ENCODE measurements around the gene SYNE1. TPM values are rescaled to one million over a fixed set of nuclear protein-coding genes. Genes with fewer than 3 reads are reported as not detected.

Gene SYNE1
- total RNA-seq, 1 donor from 2014 or later = 12.7 TPM

DNA sequence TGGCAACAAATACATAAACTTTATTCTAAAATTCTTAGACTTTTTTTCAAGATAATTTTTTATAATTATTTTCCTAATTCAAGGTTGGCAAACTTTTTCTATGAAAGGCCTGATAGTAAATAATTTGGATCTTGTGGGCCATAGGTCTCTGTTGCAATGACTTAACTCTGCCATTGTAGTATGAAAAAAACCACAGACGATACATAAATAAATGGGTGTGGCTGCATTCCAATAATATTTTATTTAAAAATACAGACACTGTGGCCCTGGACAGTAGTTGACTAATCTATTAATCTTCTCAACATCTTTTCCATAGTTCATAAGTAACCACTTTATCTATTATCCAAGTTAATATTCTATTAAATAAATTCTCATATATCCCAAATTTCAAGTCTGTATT, 281.1 kb downstream of the SYNE1 start:
- no peaks in the 10 kb centered on the region for H3K36me3 Mint-ChIP-seq (ENCODE audit: low read depth, unreplicated experiment)
- H3K27me3 Mint-ChIP-seq (ENCODE audit: unreplicated experiment) = peaks cover 1% of the 10 kb centered on the region
- no peak for TF ChIP-seq CTCF (IDR thresholded peaks at IDR 0.05; ENCODE audit: unreplicated experiment)
- H3K4me1 Mint-ChIP-seq (ENCODE audit: unreplicated experiment) = no peaks in the 10 kb centered on the region
- DNase-seq (ENCODE audit: low spot score) = no peak
- no peaks in the 10 kb centered on the region for H3K9me3 Mint-ChIP-seq (ENCODE audit: unreplicated experiment)
- no peak overlapping the region for H3K27ac Mint-ChIP-seq (ENCODE audit: unreplicated experiment)
- no peak overlapping the region for H3K4me3 Mint-ChIP-seq (ENCODE audit: unreplicated experiment)

GRCh38 chr6:152355166-152355565, 282.0 kb downstream of the SYNE1 start:
- H3K4me3 Mint-ChIP-seq (ENCODE audit: unreplicated experiment) = no peak overlapping the region
- peaks cover 1% of the 10 kb centered on the region for H3K27me3 Mint-ChIP-seq (ENCODE audit: unreplicated experiment)
- H3K9me3 Mint-ChIP-seq (ENCODE audit: unreplicated experiment) = no peaks in the 10 kb centered on the region

DNA sequence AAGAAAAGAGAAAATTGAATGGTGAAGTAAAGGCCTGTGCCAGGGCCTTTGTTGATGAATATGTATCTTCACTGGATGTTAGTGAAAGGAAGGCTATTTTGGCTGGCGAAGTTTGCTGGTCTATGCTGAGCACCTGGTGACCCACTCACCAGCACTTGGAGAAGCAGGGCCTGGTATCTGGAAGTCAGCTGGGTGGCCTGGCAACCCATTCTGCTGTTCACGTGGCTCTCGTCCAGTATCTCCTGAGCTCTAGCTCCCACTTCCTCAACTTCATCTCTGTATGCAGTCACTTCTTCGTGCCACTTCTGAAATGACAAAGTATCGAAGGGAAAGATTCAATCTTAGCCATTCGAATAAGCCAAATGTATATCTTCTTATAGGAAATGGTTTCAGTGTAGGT, 283.7 kb downstream of the SYNE1 start:
- H3K9me3 Mint-ChIP-seq (ENCODE audit: unreplicated experiment) = no peaks in the 10 kb centered on the region
- no peak for DNase-seq (ENCODE audit: low spot score)
- H3K27me3 Mint-ChIP-seq (ENCODE audit: unreplicated experiment) = peaks cover 4% of the 10 kb centered on the region
- TF ChIP-seq CTCF (IDR thresholded peaks at IDR 0.05; ENCODE audit: unreplicated experiment) = no peak
- no peaks in the 10 kb centered on the region for H3K36me3 Mint-ChIP-seq (ENCODE audit: low read depth, unreplicated experiment)
- no peaks in the 10 kb centered on the region for H3K4me1 Mint-ChIP-seq (ENCODE audit: unreplicated experiment)
- no peak overlapping the region for H3K27ac Mint-ChIP-seq (ENCODE audit: unreplicated experiment)
- H3K4me3 Mint-ChIP-seq (ENCODE audit: unreplicated experiment) = no peak overlapping the region

More at GRCh38 chr6:152355166-152355565, 282.0 kb downstream of the SYNE1 start:
- TF ChIP-seq CTCF (IDR thresholded peaks at IDR 0.05; ENCODE audit: unreplicated experiment) = no peak
- no peaks in the 10 kb centered on the region for H3K36me3 Mint-ChIP-seq (ENCODE audit: low read depth, unreplicated experiment)
- H3K4me1 Mint-ChIP-seq (ENCODE audit: unreplicated experiment) = no peaks in the 10 kb centered on the region
- H3K27ac Mint-ChIP-seq (ENCODE audit: unreplicated experiment) = no peak overlapping the region
- DNase-seq (ENCODE audit: low spot score) = no peak

DNA sequence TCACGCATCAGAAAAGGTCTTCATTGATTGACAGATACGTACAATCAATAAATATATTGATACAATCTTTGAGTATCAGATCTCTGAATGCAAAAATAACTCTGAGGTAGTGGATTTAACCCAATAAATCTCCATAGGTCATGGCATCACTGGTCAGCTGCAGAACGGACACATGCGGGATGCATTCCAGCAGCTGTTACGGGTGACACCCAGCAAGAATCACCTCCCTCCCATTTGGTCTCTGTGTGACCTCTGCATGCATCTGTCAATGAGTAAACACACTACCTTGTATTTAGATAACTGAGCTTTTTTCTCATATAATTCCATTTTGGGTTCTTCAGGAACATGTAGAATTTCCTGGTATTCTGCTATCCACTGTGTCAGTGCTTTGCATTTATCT, 285.4 kb downstream of the SYNE1 start:
- Mint-ChIP-seq H3K4me1 (ENCODE audit: unreplicated experiment) (no peaks in the 10 kb centered on the region), H3K9me3 (ENCODE audit: unreplicated experiment) (no peaks in the 10 kb centered on the region), H3K4me3 (ENCODE audit: unreplicated experiment) (no peak overlapping the region), H3K27ac (ENCODE audit: unreplicated experiment) (no peak overlapping the region), H3K27me3 (ENCODE audit: unreplicated experiment) (peaks cover 4% of the 10 kb centered on the region), H3K36me3 (ENCODE audit: low read depth, unreplicated experiment) (no peaks in the 10 kb centered on the region)
- no peak for TF ChIP-seq CTCF (IDR thresholded peaks at IDR 0.05; ENCODE audit: unreplicated experiment)
- DNase-seq (ENCODE audit: low spot score) = no peak

- H3K9me3 Mint-ChIP-seq (ENCODE audit: unreplicated experiment) = no peaks in the 10 kb centered on the region
- no peaks in the 10 kb centered on the region for H3K36me3 Mint-ChIP-seq (ENCODE audit: low read depth, unreplicated experiment)
- no peak for DNase-seq (ENCODE audit: low spot score)
- peaks cover 4% of the 10 kb centered on the region for H3K27me3 Mint-ChIP-seq (ENCODE audit: unreplicated experiment)
- H3K4me1 Mint-ChIP-seq (ENCODE audit: unreplicated experiment) = no peaks in the 10 kb centered on the region
- no peak overlapping the region for H3K27ac Mint-ChIP-seq (ENCODE audit: unreplicated experiment)
- no peak for TF ChIP-seq CTCF (IDR thresholded peaks at IDR 0.05; ENCODE audit: unreplicated experiment)
- no peak overlapping the region for H3K4me3 Mint-ChIP-seq (ENCODE audit: unreplicated experiment)
These were observed 286.1 kb downstream of the SYNE1 start for GRCh38 chr6:152351110-152351509.

All from endothelial cell (in vitro differentiated cells).